ENCODE measurements around the gene CDPF1. TPM values are rescaled to one million over a fixed set of nuclear protein-coding genes. Genes with fewer than 3 reads are reported as not detected.

Gene CDPF1
- total and polyA plus RNA-seq, 2 donors from 2014 or later: 10.2 to 13.3 TPM

DNA sequence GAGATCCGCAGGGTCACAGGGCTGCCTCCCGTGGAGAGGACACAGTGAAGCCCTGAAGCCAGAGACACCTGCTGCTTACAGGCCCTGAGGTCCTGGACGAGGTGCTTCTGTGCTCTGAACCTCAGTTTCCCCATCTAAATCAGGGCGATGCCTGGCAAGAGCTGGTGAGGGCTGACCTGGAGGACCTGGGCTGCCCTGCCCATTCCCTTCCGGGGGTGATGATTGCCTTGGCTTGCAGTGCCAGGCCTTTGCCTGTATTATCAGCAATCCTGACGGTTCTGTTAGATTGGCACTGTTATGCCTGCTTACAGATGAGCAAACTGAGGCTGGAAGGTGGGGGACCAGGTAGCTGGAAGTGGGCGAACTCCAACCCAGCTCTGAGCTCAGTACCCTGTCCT is 38.8 kb upstream of the CDPF1 start:
- intact Hi-C loops (cut with DNase I): no loop called here
- H3K27ac ChIP-seq (ENCODE audit: low read depth in 2 of 2, low read length in 2 of 2): peak overlapping the region in 1 of 2 donors; percentile 22
- H3K9ac ChIP-seq (ENCODE audit: low read length in 3 of 3): no peak overlapping the region
- peaks cover 4 to 58% (median 19%) of the 10 kb centered on the region in 3 donors for H3K36me3 ChIP-seq (ENCODE audit: control insufficient read depth in 2 of 3, insufficient read depth in 3 of 3, low read length in 3 of 3)
- peaks cover 0 to 13% (median 0%) of the 10 kb centered on the region in 3 donors for H3K4me1 ChIP-seq (ENCODE audit: control insufficient read depth in 2 of 3, insufficient read depth in 2 of 3, low read depth in 1 of 3, low read length in 3 of 3)
- H3K27me3 ChIP-seq (ENCODE audit: control insufficient read depth, insufficient read depth, low read length): no peaks in the 10 kb centered on the region
- no peaks in the 10 kb centered on the region for H3K9me3 ChIP-seq (ENCODE audit: control insufficient read depth in 2 of 3, insufficient read depth in 1 of 3, low read length in 3 of 3)
- TF ChIP-seq, protein P1, sequence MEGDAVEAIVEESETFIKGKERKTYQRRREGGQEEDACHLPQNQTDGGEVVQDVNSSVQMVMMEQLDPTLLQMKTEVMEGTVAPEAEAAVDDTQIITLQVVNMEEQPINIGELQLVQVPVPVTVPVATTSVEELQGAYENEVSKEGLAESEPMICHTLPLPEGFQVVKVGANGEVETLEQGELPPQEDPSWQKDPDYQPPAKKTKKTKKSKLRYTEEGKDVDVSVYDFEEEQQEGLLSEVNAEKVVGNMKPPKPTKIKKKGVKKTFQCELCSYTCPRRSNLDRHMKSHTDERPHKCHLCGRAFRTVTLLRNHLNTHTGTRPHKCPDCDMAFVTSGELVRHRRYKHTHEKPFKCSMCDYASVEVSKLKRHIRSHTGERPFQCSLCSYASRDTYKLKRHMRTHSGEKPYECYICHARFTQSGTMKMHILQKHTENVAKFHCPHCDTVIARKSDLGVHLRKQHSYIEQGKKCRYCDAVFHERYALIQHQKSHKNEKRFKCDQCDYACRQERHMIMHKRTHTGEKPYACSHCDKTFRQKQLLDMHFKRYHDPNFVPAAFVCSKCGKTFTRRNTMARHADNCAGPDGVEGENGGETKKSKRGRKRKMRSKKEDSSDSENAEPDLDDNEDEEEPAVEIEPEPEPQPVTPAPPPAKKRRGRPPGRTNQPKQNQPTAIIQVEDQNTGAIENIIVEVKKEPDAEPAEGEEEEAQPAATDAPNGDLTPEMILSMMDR (IDR thresholded peaks at IDR 0.05; ENCODE audit: borderline replicate concordance, extremely low read depth, insufficient read depth): no peak
- DNase-seq (no peak), FAIRE-seq (no peak)
- no peak overlapping the region for H3K4me3 ChIP-seq (ENCODE audit: low read length in 3 of 3)

DNA sequence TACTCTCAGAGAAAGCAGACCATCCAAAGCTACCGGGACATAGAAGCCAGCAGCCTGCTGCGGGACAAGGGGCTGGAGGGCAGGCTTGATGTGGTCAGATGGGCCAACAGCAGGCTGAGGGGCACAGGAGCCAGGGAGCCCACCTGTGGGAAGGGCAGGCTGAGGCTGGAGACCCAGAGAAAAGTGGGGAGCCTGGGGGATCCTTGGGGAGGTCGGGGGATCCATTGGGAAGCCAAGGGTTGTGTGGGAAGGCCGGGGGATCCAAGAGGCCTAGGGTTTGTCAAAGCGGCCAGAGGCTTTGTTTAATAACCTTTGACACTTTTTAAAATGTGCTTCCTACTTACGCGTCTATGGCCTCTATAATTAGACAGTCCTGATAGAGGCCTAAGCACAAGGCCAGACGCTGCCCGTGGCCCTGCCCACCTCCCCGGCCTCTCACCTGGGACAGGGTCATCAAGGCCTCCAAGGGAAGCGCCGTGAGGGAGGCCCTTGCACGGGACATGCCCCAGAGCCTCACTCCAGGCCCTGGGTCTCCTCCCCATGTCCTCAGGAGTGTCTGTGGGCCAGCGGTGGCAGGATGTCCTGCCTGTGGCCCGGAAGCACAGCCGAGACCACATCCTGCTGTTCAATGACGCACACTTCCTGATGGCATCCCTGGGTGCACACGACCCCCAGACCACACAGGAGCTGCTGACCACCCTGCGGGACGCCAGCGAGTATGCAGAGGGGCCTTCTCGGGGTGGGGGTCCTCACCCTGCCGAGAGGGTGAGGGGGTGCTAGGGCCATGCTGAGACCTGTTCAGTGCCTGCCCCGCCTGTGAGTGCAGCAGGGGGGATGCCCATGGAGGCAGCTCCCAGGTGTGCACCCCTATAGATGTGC is 38.0 kb upstream of the CDPF1 start:
- Histone ChIP-seq H3K27me3 (ENCODE audit: control insufficient read depth, insufficient read depth, low read length) (no peaks in the 10 kb centered on the region), H3K27ac (ENCODE audit: low read depth in 2 of 2, low read length in 2 of 2) (peak overlapping the region; percentile 22 to 42), H3K9me3 (ENCODE audit: control insufficient read depth in 2 of 3, insufficient read depth in 1 of 3, low read length in 3 of 3) (no peaks in the 10 kb centered on the region), H3K4me1 (ENCODE audit: control insufficient read depth in 2 of 3, insufficient read depth in 2 of 3, low read depth in 1 of 3, low read length in 3 of 3) (peaks cover 0 to 13% (median 0%) of the 10 kb centered on the region in 3 donors), H3K36me3 (ENCODE audit: control insufficient read depth in 2 of 3, insufficient read depth in 3 of 3, low read length in 3 of 3) (peaks cover 4 to 59% (median 21%) of the 10 kb centered on the region in 3 donors), H3K4me3 (ENCODE audit: low read length in 3 of 3) (peak overlapping the region in 1 of 3 donors; percentile 0), H3K9ac (ENCODE audit: low read length in 3 of 3) (no peak overlapping the region)
- intact Hi-C loops (cut with DNase I): no loop called here
- FAIRE-seq (no peak), DNase-seq (no peak)
- TF ChIP-seq, protein P1 (IDR thresholded peaks at IDR 0.05; ENCODE audit: borderline replicate concordance, extremely low read depth, insufficient read depth): no peak

DNA sequence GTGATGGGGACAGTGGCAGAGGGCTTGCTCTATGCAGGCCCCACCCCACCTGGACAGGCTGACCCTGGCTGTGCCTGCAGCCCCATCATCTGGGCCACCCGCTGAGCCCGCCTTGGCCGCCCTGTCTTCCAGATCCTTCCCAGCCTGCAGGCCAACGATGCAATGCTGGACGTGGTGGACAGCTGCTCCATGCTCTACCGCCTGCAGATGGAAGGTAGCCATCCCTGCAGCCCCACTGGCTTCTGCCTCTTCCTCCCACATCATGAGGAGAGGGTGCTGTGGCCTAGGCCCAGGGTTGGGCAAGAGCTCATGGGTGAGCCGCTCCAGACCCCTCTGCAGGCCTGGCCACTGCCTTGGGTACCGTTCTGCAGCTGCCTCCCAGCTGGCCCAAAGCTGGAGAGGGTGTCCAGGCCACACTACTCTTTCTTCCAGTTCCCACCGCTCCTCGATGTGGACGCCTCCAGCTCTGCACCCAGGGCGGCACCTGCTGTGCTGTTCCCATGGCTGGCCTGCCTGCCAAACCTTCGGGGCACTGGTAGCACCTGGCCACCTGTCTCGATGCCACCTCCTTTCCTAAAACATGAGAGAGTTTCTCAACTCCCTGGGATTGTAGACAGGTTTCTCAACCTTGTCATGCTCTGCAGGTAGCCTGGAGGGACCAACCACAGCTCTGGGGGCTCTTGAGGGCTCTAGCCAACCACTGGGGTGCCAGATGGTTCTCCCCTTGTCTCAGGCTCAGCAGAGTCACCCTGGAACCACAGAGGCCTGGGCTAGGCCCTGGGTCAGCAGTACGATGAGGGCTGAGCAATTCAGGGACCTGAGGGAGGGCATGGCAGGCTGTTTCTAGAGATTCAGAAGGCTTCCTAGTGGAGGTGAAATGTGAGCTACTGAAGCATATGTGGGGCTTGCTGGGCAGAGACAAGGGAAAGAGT is 37.1 kb upstream of the CDPF1 start:
- peaks cover 4 to 58% (median 24%) of the 10 kb centered on the region in 3 donors for H3K36me3 ChIP-seq (ENCODE audit: control insufficient read depth in 2 of 3, insufficient read depth in 3 of 3, low read length in 3 of 3)
- peaks cover 0 to 13% (median 0%) of the 10 kb centered on the region in 3 donors for H3K4me1 ChIP-seq (ENCODE audit: control insufficient read depth in 2 of 3, insufficient read depth in 2 of 3, low read depth in 1 of 3, low read length in 3 of 3)
- FAIRE-seq: no peak
- no peak overlapping the region for H3K9ac ChIP-seq (ENCODE audit: low read length in 3 of 3)
- H3K9me3 ChIP-seq (ENCODE audit: control insufficient read depth in 2 of 3, insufficient read depth in 1 of 3, low read length in 3 of 3): no peaks in the 10 kb centered on the region
- TF ChIP-seq, protein P1 (IDR thresholded peaks at IDR 0.05; ENCODE audit: borderline replicate concordance, extremely low read depth, insufficient read depth): no peak
- intact Hi-C loops (cut with DNase I): no loop called here
- peak overlapping the region in 1 of 2 donors; percentile 42 for H3K27ac ChIP-seq (ENCODE audit: low read depth in 2 of 2, low read length in 2 of 2)
- DNase-seq: no peak
- no peaks in the 10 kb centered on the region for H3K27me3 ChIP-seq (ENCODE audit: control insufficient read depth, insufficient read depth, low read length)
- no peak overlapping the region for H3K4me3 ChIP-seq (ENCODE audit: low read length in 3 of 3)
